HFF-Myc (cell line): ENCODE results near the gene JMJD1C.

Experiments
- DNase-seq: peaks from one replicate; pipeline ENCODE4 v3.0.0-alpha.2; 2011; ENCODE audit warnings: low read depth; ENCODE audit errors: extremely low read depth
- H3K4me3 ChIP-seq: replicated peaks from 2 replicates; pipeline ENCODE4 v1.5.1; 2011; ENCODE audit warnings: low read depth, mild to moderate bottlenecking, control low read depth, low read length
- CTCF ChIP-seq: IDR thresholded peaks from 2 replicates; pipeline ENCODE4 v1.5.1; 2012; ENCODE audit warnings: mild to moderate bottlenecking, low read depth, low read length, control low read depth; ENCODE audit errors: missing control alignments

Gene JMJD1C

GRCh38 chr10:63337455-63338251 is 128.1 kb downstream of the JMJD1C start:
- no peak for DNase-seq
- TF ChIP-seq CTCF: no peak
- no peak overlapping the region for H3K4me3 ChIP-seq

- DNase-seq: no peak
- TF ChIP-seq CTCF: no peak
- H3K4me3 ChIP-seq: no peak overlapping the region
Measured at GRCh38 chr10:63331586-63331985, 134.2 kb downstream of the JMJD1C start.

- H3K4me3 ChIP-seq: no peak overlapping the region
- DNase-seq: no peak
- TF ChIP-seq CTCF: no peak
Measured at GRCh38 chr10:63324495-63324854, 141.3 kb downstream of the JMJD1C start.

GRCh38 chr10:63323701-63324494 is 141.9 kb downstream of the JMJD1C start:
- no peak for DNase-seq
- TF ChIP-seq CTCF: no peak
- no peak overlapping the region for H3K4me3 ChIP-seq

GRCh38 chr10:63320683-63321082 is 145.1 kb downstream of the JMJD1C start:
- H3K4me3 ChIP-seq: no peak overlapping the region
- TF ChIP-seq CTCF: no peak
- no peak for DNase-seq

GRCh38 chr10:63319231-63319630 is 146.5 kb downstream of the JMJD1C start:
- TF ChIP-seq CTCF: no peak
- no peak for DNase-seq
- no peak overlapping the region for H3K4me3 ChIP-seq
